Activated naive CD4-positive, alpha-beta T cell treated with anti-CD3 and anti-CD28 coated beads, Interleukin-2, amount 50 U/mL, for 24 hours (primary cell): Measurements from ENCODE around the gene ANKRD40.

ENCODE experiments used
- H3K27ac Mint-ChIP-seq: one replicate; pipeline ENCODE4 v1.8.0; 2021; ENCODE audit warnings: mild to moderate bottlenecking, mixed read lengths
- H3K27me3 Mint-ChIP-seq: one replicate; pipeline ENCODE4 v1.8.0; 2021; ENCODE audit warnings: mixed read lengths
- H3K36me3 Mint-ChIP-seq: one replicate; pipeline ENCODE4 v1.8.0; 2021; ENCODE audit warnings: mixed read lengths
- H3K4me1 Mint-ChIP-seq: one replicate; pipeline ENCODE4 v1.8.0; 2021; ENCODE audit warnings: mixed read lengths
- H3K4me3 Mint-ChIP-seq: one replicate; pipeline ENCODE4 v1.8.0; 2021; ENCODE audit warnings: mild to moderate bottlenecking, mixed read lengths
- H3K9me3 Mint-ChIP-seq: one replicate; pipeline ENCODE4 v1.8.0; 2021; ENCODE audit warnings: mixed read lengths

ANKRD40 gene

GRCh38 chr17:50692448-50693035, 15.2 kb downstream of the ANKRD40 start:
- H3K27me3 Mint-ChIP-seq, result no peaks in the 10 kb centered on the region

GRCh38 chr17:50691550-50692447, 15.9 kb downstream of the ANKRD40 start:
- H3K27me3 Mint-ChIP-seq, result no peaks in the 10 kb centered on the region

More at GRCh38 chr17:50692448-50693035, 15.2 kb downstream of the ANKRD40 start:
- no peak overlapping the region for H3K27ac Mint-ChIP-seq
- H3K36me3 Mint-ChIP-seq, result peaks cover 12% of the 10 kb centered on the region
- H3K4me1 Mint-ChIP-seq, result peaks cover 9% of the 10 kb centered on the region
- H3K9me3 Mint-ChIP-seq, result no peaks in the 10 kb centered on the region
- no peak overlapping the region for H3K4me3 Mint-ChIP-seq

DNA sequence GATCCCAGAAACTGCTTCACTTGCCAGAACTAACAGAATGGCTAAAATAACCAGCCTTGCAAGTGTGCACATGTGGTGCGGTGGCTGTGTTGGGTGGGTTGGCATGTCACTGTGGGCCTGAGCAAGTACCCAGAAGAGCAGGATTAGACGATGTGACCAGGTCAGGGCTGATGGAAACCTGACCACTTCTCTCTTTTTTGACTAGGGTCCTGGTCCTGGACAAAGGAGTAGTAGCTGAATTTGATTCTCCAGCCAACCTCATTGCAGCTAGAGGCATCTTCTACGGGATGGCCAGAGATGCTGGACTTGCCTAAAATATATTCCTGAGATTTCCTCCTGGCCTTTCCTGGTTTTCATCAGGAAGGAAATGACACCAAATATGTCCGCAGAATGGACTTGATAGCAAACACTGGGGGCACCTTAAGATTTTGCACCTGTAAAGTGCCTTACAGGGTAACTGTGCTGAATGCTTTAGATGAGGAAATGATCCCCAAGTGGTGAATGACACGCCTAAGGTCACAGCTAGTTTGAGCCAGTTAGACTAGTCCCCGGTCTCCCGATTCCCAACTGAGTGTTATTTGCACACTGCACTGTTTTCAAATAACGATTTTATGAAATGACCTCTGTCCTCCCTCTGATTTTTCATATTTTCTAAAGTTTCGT, 16.7 kb downstream of the ANKRD40 start:
- Mint-ChIP-seq H3K36me3 (peaks cover 5% of the 10 kb centered on the region), H3K4me3 (no peak overlapping the region), H3K9me3 (no peaks in the 10 kb centered on the region), H3K27ac (peak overlapping the region; percentile 62), H3K4me1 (peaks cover 4% of the 10 kb centered on the region), H3K27me3 (no peaks in the 10 kb centered on the region)

More at GRCh38 chr17:50691550-50692447, 15.9 kb downstream of the ANKRD40 start:
- Mint-ChIP-seq H3K27ac (peak overlapping the region; percentile 62), H3K9me3 (no peaks in the 10 kb centered on the region), H3K36me3 (peaks cover 7% of the 10 kb centered on the region), H3K4me1 (peaks cover 4% of the 10 kb centered on the region), H3K4me3 (no peak overlapping the region)

GRCh38 chr17:50689956-50690886, 17.5 kb downstream of the ANKRD40 start:
- Mint-ChIP-seq H3K27ac (no peak overlapping the region), H3K36me3 (peaks cover 4% of the 10 kb centered on the region), H3K9me3 (no peaks in the 10 kb centered on the region), H3K27me3 (no peaks in the 10 kb centered on the region), H3K4me3 (no peak overlapping the region), H3K4me1 (no peaks in the 10 kb centered on the region)

DNA sequence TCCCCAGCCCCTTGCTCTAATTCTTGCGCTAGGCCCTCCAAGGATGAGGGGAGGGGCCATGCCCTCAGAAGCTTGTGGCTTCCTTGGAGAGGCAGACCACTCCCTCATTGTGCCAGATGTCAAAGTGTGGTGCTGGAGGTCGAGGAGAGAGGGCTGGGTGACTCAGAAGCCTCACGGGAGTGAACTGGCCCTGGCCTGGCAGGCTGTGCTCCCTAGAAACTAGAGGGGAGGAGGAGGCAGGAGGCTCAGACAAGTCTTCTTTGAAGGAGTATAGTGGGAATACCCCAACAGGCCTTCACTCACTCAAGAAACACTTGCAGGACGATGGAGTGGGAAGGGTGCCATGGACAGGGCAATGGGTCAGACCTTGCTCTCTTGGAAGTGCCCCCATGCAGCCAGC, 18.5 kb downstream of the ANKRD40 start:
- no peaks in the 10 kb centered on the region for H3K9me3 Mint-ChIP-seq
- no peak overlapping the region for H3K27ac Mint-ChIP-seq
- peaks cover 2% of the 10 kb centered on the region for H3K36me3 Mint-ChIP-seq
- H3K4me1 Mint-ChIP-seq, result no peaks in the 10 kb centered on the region
- no peak overlapping the region for H3K4me3 Mint-ChIP-seq
- no peaks in the 10 kb centered on the region for H3K27me3 Mint-ChIP-seq

DNA sequence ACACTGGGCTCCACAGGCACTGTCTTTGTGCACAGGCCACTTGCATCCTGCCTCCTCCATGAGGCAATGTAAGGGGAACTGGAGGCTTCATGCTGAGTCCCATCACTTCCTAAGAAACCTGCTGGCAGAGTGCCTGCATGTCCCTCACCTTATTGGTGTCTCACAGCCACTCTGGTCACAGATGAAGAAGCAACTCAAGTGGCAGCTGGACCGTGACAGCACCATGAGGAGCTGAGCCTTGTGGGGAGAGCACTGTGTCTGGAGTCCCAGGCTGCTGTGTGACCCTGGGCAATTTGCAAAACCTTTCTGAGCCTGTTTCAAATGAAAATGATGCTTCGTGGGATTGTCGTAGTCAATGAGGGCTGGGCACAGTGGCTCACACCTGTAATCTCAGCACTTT, 19.5 kb downstream of the ANKRD40 start:
- Mint-ChIP-seq H3K4me1 (no peaks in the 10 kb centered on the region), H3K27me3 (no peaks in the 10 kb centered on the region), H3K27ac (no peak overlapping the region), H3K36me3 (peaks cover 2% of the 10 kb centered on the region), H3K4me3 (no peak overlapping the region), H3K9me3 (no peaks in the 10 kb centered on the region)

DNA sequence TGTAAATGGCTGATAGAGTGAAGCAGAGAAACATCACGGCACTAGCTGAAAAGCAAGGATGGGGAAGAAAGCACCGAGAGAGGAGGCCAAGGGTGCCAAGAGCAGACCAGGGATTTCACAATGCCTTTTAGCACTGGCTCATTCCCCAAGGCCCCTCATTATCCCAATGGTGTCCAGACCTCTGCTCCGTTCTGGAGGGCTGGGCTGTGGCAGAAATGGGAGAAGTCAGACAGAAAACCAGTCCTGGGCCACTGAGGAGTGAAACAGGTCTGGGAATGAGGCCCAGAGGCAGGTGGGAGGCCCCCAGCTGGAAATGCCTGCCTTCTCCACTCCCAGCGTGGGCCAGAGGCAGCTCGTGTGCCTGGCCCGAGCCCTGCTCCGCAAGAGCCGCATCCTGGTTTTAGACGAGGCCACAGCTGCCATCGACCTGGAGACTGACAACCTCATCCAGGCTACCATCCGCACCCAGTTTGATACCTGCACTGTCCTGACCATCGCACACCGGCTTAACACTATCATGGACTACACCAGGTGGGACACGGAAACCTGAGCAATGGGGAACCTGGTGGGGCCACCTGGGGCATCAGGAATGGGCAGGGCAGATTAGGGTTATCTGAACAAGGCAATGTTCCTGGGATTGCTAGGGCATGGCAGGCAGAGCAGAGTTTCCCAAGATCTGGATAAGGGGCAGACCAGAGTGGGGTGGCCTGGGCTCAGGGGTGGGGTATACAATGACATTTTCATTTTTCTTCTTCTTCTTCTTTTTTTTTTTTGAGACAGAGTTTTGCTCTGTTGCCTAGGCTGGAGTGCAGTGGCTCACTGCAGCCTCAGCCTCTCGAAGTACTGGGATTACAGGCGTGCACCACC, 20.3 kb downstream of the ANKRD40 start:
- Mint-ChIP-seq H3K9me3 (no peaks in the 10 kb centered on the region), H3K4me3 (no peak overlapping the region), H3K4me1 (no peaks in the 10 kb centered on the region), H3K36me3 (peaks cover 2% of the 10 kb centered on the region), H3K27ac (no peak overlapping the region), H3K27me3 (no peaks in the 10 kb centered on the region)

GRCh38 chr17:50686494-50687199, 21.1 kb downstream of the ANKRD40 start:
- Mint-ChIP-seq H3K9me3 (no peaks in the 10 kb centered on the region), H3K4me1 (peaks cover under 1% of the 10 kb centered on the region), H3K27me3 (no peaks in the 10 kb centered on the region), H3K36me3 (no peaks in the 10 kb centered on the region), H3K27ac (no peak overlapping the region), H3K4me3 (no peak overlapping the region)

GRCh38 chr17:50685691-50686493, 21.8 kb downstream of the ANKRD40 start:
- Mint-ChIP-seq H3K4me3 (no peak overlapping the region), H3K27me3 (peaks cover 3% of the 10 kb centered on the region), H3K9me3 (no peaks in the 10 kb centered on the region), H3K36me3 (no peaks in the 10 kb centered on the region), H3K27ac (no peak overlapping the region), H3K4me1 (peaks cover 7% of the 10 kb centered on the region)

GRCh38 chr17:50685334-50685665, 22.4 kb downstream of the ANKRD40 start:
- H3K4me3 Mint-ChIP-seq, result no peak overlapping the region
- no peaks in the 10 kb centered on the region for H3K36me3 Mint-ChIP-seq
- peaks cover 5% of the 10 kb centered on the region for H3K27me3 Mint-ChIP-seq

GRCh38 chr17:50684612-50685333, 22.9 kb downstream of the ANKRD40 start:
- Mint-ChIP-seq H3K36me3 (no peaks in the 10 kb centered on the region), H3K4me3 (no peak overlapping the region), H3K4me1 (peaks cover 7% of the 10 kb centered on the region), H3K27ac (peak overlapping the region; percentile 46), H3K9me3 (no peaks in the 10 kb centered on the region), H3K27me3 (peaks cover 5% of the 10 kb centered on the region)

More at GRCh38 chr17:50685334-50685665, 22.4 kb downstream of the ANKRD40 start:
- Mint-ChIP-seq H3K9me3 (no peaks in the 10 kb centered on the region), H3K4me1 (peaks cover 7% of the 10 kb centered on the region), H3K27ac (no peak overlapping the region)

DNA sequence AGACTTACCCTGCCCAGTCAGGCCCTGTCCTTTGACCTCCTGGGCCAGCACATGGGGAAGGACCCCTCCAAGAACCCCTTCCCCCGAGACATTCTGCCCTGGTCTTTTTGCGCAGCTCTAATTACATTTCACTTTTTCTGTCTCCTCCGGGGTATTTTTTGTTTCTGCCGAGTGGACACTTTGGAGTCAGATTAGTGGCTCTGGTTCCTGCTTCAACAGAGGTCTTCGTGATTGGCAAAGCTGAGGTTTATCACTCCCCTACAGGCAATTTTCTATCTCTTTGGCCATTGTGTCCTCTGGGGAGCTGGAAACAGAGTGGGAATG, 23.5 kb downstream of the ANKRD40 start:
- no peak overlapping the region for H3K4me3 Mint-ChIP-seq
- H3K9me3 Mint-ChIP-seq, result no peaks in the 10 kb centered on the region

More for the DNA sequence above, 23.5 kb downstream of the ANKRD40 start:
- H3K4me1 Mint-ChIP-seq, result peaks cover 7% of the 10 kb centered on the region
- H3K27ac Mint-ChIP-seq, result no peak overlapping the region
- no peaks in the 10 kb centered on the region for H3K36me3 Mint-ChIP-seq
- peaks cover 5% of the 10 kb centered on the region for H3K27me3 Mint-ChIP-seq
